AG04450 (cell line): ENCODE measurements around the gene CTCFL. TPM values are rescaled to one million over a fixed set of nuclear protein-coding genes. Genes with fewer than 3 reads are reported as not detected.

ENCODE experiments used
- CTCF ChIA-PET: fragments of 300-600, 350-600 bp; formaldehyde crosslinking; extraction: SDS; loops from one replicate; lab custom pipeline; 2022; ENCODE audit warnings: antibody characterized with exemption, inconsistent platforms; lab: Charles Lee
- POLR2A ChIA-PET: fragments of 350-600 bp; formaldehyde crosslinking; extraction: SDS; loops from one replicate; lab custom pipeline; 2021; ENCODE audit warnings: antibody characterized with exemption, inconsistent platforms; lab: Yijun Ruan, JAX
- DNase-seq: peaks from one replicate; pipeline ENCODE4 v3.0.0-alpha.2; 2011; ENCODE audit warnings: low read depth, low spot score
- H3K27ac ChIP-seq: one replicate; pipeline ENCODE4 v1.5.1; 2012; ENCODE audit warnings: low read depth, low read length, control low read depth
- H3K27me3 ChIP-seq: one replicate; pipeline ENCODE4 v1.6.0; 2012; ENCODE audit warnings: low read length; ENCODE audit not compliant: control insufficient read depth, insufficient read depth
- H3K4me3 ChIP-seq: 2 replicates; pipeline ENCODE4 v1.5.1; 2011; ENCODE audit warnings: mild to moderate bottlenecking, low read depth, low read length, control low read depth
- H3K9me3 ChIP-seq: 2 replicates; pipeline ENCODE4 v1.5.1; 2012; ENCODE audit warnings: low read length; ENCODE audit not compliant: control insufficient read depth, insufficient read depth
- polyA plus RNA-seq: library from polyadenylated mRNA; depleted of rRNA; stranded (reverse); fragments of >200 nt; gene quantifications from 2 replicates; pipeline ENCODE4 v1.2.3, GENCODE V29; 2011
- TF ChIP-seq, protein P1 (sequence below): IDR thresholded peaks from 2 replicates; pipeline ENCODE4 v1.5.1; 2011; ENCODE audit warnings: low read depth, low read length, control low read depth, inconsistent platforms

CTCFL gene
- polyA plus RNA-seq, 1 experiment, result not detected

DNA sequence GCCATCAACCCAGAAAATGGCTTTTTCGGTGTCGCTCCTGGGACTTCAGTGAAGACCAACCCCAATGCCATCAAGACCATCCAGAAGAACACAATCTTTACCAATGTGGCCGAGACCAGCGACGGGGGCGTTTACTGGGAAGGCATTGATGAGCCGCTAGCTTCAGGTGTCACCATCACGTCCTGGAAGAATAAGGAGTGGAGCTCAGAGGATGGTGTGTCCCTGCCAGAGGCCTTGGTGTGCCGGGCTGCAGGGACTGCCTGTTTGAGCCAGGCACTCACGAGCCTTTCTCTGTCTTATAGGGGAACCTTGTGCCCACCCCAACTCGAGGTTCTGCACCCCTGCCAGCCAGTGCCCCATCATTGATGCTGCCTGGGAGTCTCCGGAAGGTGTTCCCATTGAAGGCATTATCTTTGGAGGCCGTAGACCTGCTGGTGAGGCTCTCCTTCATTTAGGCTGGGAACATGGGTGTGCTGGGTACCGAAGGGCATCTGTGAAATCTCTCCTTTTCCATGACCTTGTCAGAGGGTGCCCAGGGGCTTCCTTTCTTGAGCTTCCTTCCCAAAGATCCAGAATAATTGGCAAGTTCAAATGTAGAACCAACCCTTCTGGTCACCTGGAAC is 39.4 kb upstream of the CTCFL start:
- peaks cover 4% of the 10 kb centered on the region for H3K27me3 ChIP-seq
- no peak overlapping the region for H3K27ac ChIP-seq
- ChIA-PET POLR2A (no interaction called here), CTCF (no interaction called here)
- TF ChIP-seq, protein P1, sequence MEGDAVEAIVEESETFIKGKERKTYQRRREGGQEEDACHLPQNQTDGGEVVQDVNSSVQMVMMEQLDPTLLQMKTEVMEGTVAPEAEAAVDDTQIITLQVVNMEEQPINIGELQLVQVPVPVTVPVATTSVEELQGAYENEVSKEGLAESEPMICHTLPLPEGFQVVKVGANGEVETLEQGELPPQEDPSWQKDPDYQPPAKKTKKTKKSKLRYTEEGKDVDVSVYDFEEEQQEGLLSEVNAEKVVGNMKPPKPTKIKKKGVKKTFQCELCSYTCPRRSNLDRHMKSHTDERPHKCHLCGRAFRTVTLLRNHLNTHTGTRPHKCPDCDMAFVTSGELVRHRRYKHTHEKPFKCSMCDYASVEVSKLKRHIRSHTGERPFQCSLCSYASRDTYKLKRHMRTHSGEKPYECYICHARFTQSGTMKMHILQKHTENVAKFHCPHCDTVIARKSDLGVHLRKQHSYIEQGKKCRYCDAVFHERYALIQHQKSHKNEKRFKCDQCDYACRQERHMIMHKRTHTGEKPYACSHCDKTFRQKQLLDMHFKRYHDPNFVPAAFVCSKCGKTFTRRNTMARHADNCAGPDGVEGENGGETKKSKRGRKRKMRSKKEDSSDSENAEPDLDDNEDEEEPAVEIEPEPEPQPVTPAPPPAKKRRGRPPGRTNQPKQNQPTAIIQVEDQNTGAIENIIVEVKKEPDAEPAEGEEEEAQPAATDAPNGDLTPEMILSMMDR, result no peak
- DNase-seq, result no peak
- no peak overlapping the region for H3K4me3 ChIP-seq
- H3K9me3 ChIP-seq, result no peaks in the 10 kb centered on the region

DNA sequence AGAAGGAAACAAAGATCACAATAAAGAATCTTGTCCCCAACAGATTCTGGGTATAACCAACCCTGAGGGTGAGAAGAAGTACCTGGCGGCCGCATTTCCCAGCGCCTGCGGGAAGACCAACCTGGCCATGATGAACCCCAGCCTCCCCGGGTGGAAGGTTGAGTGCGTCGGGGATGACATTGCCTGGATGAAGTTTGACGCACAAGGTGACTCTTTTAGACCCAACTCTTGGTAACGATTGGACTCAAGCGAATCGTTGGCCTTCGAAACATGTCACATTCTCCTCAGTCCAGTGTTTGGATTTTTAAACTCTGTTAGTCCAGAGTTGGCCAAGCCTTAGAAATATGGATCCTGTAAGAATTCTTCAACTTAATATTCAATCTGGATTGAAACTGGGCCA is 38.6 kb upstream of the CTCFL start:
- TF ChIP-seq, protein P1, result no peak
- no peak for DNase-seq
- POLR2A ChIA-PET, result no interaction called here
- H3K27me3 ChIP-seq, result peaks cover 4% of the 10 kb centered on the region
- H3K27ac ChIP-seq, result no peak overlapping the region
- CTCF ChIA-PET, result no interaction called here
- H3K4me3 ChIP-seq, result no peak overlapping the region
- H3K9me3 ChIP-seq, result no peaks in the 10 kb centered on the region

DNA sequence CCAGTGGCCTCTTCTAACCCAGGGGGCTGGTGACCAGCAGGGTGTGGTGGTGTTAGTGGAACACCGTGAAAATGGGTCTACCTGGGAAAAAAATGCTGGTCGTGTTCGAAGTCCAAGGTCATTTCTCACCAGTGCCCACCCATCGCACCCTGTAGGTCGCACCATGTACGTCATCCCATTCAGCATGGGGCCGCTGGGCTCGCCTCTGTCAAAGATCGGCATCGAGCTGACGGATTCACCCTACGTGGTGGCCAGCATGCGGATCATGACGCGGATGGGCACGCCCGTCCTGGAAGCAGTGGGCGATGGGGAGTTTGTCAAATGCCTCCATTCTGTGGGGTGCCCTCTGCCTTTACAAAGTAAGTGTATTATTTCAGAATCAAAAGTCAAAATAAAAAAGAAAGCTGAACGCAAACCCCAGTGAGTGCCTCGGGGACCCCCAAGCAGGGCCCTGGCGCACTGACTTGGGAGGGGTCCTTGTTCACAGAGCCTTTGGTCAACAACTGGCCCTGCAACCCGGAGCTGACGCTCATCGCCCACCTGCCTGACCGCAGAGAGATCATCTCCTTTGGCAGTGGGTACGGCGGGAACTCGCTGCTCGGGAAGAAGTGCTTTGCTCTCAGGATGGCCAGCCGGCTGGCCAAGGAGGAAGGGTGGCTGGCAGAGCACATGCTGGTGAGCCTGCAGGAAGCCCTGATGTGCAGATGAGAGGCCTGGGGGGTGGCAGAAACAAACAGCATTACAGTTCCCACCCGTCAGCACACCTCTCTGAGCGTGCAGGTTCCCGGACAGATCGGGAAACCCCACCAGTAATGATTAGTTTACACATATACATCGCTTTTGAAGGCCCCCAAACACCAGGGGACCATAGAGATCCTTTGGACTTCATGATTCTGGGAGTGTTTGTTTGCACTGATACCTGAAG is 37.9 kb upstream of the CTCFL start:
- TF ChIP-seq, protein P1, result no peak
- Histone ChIP-seq H3K27me3 (peaks cover 4% of the 10 kb centered on the region), H3K27ac (no peak overlapping the region), H3K4me3 (no peak overlapping the region), H3K9me3 (no peaks in the 10 kb centered on the region)
- CTCF ChIA-PET, result interaction anchor here (0.7 kb wide), 1 partner anchor 32 kb away, joined by 4 read pairs; no protein-coding TSS in a partner anchor
- POLR2A ChIA-PET, result no interaction called here
- no peak for DNase-seq

DNA sequence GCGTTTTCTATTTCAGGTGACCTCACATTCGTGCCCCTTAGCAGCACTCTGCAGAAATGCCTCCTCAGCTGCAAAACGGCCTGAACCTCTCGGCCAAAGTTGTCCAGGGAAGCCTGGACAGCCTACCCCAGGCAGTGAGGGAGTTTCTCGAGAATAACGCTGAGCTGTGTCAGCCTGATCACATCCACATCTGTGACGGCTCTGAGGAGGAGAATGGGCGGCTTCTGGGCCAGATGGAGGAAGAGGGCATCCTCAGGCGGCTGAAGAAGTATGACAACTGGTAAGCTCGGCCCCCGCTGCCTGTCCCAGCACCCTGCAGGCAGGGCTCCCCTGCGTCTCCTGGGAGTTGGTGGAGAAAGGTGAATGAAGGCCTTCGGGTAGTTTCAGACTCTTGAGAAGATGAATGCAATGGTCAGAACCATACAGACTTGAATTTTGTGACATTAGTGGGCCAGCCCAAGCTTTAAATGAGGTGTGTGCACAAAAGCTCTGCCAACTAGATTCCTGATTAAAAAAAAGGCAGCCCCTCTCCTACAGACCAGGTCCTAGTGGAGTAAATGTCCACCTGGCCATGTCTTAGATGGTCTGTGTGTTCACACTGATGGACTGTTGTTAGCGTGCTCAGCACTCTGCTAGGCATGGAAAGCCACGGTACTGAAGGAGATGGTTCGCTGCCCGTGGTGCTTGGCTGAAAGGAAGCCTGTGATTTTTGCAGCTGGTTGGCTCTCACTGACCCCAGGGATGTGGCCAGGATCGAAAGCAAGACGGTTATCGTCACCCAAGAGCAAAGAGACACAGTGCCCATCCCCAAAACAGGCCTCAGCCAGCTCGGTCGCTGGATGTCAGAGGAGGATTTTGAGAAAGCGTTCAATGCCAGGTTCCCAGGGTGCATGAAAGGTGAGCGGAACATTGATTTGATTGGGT is 36.7 kb upstream of the CTCFL start:
- Histone ChIP-seq H3K9me3 (no peaks in the 10 kb centered on the region), H3K27ac (no peak overlapping the region), H3K27me3 (peaks cover 4% of the 10 kb centered on the region), H3K4me3 (no peak overlapping the region)
- TF ChIP-seq, protein P1, result no peak
- ChIA-PET POLR2A (no interaction called here), CTCF (no interaction called here)
- no peak for DNase-seq
